HL-60 (cell line): ENCODE data around the gene USP10.

ENCODE experiments used
- DNase-seq, 2 experiments: peaks; one replicate each; pipeline ENCODE4 v3.0.0-alpha.2; 2010 to 2020; ENCODE audit warnings: low read depth in 1 of 2, low spot score in 1 of 2
- H3K27ac ChIP-seq: fragments of 250-450 bp; sonication (Bioruptor Pico); replicated peaks from 2 replicates; pipeline ENCODE4 v1.5.1; 2020; ENCODE audit warnings: mild to moderate bottlenecking, moderate library complexity
- H3K27me3 ChIP-seq: fragments of 250-450 bp; sonication (Bioruptor Pico); 2 replicates; pipeline ENCODE4 v1.5.1; 2021; ENCODE audit warnings: mild to moderate bottlenecking, moderate library complexity; ENCODE audit not compliant: insufficient read depth, poor library complexity, severe bottlenecking
- H3K4me3 ChIP-seq: replicated peaks from 2 replicates; pipeline ENCODE4 v1.5.1; 2011; ENCODE audit warnings: mild to moderate bottlenecking, control low read depth, low read length; ENCODE audit not compliant: insufficient read depth
- GABPA ChIP-seq: IDR thresholded peaks from 2 replicates; pipeline ENCODE4 v1.6.1; 2012; ENCODE audit warnings: low read depth
- POLR2AphosphoS5 ChIP-seq: IDR thresholded peaks from 2 replicates; pipeline ENCODE4 v1.6.1; 2012; ENCODE audit warnings: low read depth
- REST ChIP-seq: IDR thresholded peaks from 2 replicates; pipeline ENCODE4 v1.6.1; 2012; ENCODE audit warnings: low read depth; ENCODE audit not compliant: insufficient replicate concordance
- SPI1 ChIP-seq: IDR thresholded peaks from 2 replicates; pipeline ENCODE4 v1.6.1; 2012; ENCODE audit warnings: low read depth, mild to moderate bottlenecking, borderline replicate concordance
- TF ChIP-seq, protein P1 (sequence below): IDR thresholded peaks from one replicate; pipeline ENCODE4 v1.5.1; 2011; ENCODE audit warnings: low read length, control low read depth, inconsistent platforms; ENCODE audit not compliant: insufficient read depth

The USP10 gene

DNA sequence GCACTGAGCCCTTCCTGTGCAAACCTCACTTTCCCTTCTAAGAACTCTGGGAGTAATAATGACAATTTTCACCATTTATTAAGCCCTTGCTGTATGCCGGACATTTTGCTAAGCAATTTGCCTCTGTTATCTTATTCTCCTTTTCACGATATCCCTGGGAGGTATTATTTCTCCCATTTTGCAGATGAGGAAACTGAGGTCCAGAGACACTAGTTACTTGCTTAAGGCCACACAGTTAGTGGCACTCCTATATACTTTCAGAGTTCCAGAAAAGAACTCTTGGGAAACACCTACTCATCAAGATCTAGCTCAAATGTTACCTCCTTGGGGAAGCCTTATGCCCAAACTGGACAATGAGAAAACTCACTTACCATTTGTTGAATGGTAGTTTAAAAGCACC lies 4.8 kb upstream of the USP10 start:
- Histone ChIP-seq H3K4me3 (no peak overlapping the region), H3K27ac (no peak overlapping the region), H3K27me3 (no peaks in the 10 kb centered on the region)
- DNase-seq: no peak
- TF ChIP-seq, protein P1, sequence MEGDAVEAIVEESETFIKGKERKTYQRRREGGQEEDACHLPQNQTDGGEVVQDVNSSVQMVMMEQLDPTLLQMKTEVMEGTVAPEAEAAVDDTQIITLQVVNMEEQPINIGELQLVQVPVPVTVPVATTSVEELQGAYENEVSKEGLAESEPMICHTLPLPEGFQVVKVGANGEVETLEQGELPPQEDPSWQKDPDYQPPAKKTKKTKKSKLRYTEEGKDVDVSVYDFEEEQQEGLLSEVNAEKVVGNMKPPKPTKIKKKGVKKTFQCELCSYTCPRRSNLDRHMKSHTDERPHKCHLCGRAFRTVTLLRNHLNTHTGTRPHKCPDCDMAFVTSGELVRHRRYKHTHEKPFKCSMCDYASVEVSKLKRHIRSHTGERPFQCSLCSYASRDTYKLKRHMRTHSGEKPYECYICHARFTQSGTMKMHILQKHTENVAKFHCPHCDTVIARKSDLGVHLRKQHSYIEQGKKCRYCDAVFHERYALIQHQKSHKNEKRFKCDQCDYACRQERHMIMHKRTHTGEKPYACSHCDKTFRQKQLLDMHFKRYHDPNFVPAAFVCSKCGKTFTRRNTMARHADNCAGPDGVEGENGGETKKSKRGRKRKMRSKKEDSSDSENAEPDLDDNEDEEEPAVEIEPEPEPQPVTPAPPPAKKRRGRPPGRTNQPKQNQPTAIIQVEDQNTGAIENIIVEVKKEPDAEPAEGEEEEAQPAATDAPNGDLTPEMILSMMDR: no peak
- TF ChIP-seq GABPA: no peak

DNA sequence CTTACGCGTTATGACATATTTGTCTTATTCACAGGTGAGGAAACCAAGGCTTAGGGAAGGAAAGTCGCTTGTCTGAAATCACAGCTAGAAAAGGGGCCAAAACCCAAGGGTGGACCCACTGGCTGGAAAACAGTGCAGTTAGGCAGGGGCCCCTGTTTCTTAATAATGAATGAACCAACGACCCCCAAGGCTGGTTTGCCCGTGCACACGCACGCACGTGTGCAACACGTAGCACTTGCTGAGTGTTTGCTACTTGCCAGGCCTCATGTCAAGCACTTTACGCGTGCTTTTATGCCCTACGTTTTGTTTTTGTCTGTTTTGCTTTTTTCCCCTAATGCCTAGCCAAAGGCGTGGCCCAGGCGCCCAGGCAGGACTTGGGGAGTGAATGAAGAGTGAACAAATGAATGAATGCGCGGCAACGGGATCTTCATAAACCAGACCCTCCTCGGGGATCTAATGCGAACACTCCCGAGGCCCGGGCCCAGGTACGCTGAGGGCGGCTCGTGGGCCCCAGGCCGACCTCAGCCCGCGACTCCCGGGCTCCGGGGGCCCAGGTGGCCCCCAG lies 571 bp upstream of the USP10 start:
- Histone ChIP-seq H3K27me3 (no peaks in the 10 kb centered on the region), H3K27ac (peak overlapping the region; percentile 67), H3K4me3 (peak overlapping the region; percentile 94)
- DNase-seq: no peak
- no peak for TF ChIP-seq POLR2AphosphoS5
- TF ChIP-seq GABPA: no peak
- TF ChIP-seq REST: no peak
- TF ChIP-seq, protein P1: no peak
- TF ChIP-seq SPI1: no peak

DNA sequence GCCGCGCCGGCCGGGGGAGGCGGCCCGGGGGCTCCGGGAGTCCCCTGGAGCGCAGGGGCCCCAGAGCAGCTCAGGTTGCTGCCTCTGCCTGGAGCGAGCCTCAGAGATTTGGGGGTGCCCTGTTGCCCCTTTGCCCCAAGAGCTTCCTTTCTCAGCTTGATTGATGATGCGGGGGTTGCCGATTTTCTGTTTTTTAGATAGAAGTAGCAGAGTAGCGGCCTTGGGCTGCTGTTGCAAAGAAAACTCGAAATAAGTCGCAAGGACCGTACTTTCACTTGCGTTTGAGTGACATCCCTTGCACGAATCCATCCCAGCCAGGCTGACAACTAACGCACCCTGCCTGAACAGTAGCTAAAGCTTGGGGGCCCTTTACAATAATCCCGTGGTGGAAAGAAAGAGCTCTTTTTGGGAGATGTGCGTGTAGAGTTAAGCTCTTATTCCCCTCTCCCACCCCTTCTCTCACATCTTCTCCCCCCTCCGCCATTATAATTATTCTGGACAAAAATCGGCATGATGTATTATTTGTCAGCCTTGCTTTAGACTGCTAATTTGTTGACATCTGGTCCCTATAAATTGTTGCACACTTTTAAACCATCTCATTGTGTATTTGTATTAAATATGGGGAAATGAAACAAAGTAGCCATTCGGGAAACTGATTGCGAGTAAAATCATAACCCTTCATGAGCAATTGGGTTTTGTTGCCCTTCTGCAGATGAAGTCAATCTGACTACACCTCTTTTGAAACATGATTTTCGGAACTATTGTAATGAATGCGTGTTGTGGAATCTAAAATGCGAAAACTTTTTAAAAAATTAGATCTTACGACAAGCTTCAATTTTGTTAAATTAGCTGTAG lies 873 bp downstream of the USP10 start:
- H3K27me3 ChIP-seq: no peaks in the 10 kb centered on the region
- H3K4me3 ChIP-seq: peak overlapping the region; percentile 94
- TF ChIP-seq, protein P1: no peak
- TF ChIP-seq REST (no peak), POLR2AphosphoS5 (no peak), SPI1 (no peak), GABPA (no peak)
- peak overlapping the region; percentile 67 for H3K27ac ChIP-seq
- no peak for DNase-seq
